Measurements from ENCODE around the gene TRMT1.

The TRMT1 gene

GRCh38 chr19:13069415-13070359, 46.9 kb downstream of the TRMT1 start:
- ChIA-PET CTCF (interaction anchor here (1.0 to 10.8 kb wide), 4 partner anchors 9 to 92 kb away, joined by 3 to 102 read pairs (median 26); no protein-coding TSS in a partner anchor), POLR2A (no interaction called here)
- DNase-seq (ENCODE audit: extremely low spot score): no peak
- no peak for TF ChIP-seq CTCF (IDR thresholded peaks at IDR 0.05; ENCODE audit: control extremely low read depth, extremely low read depth, low read depth, missing control alignments)

GRCh38 chr19:13068085-13068846, 48.3 kb downstream of the TRMT1 start:
- TF ChIP-seq CTCF (IDR thresholded peaks at IDR 0.05; ENCODE audit: control extremely low read depth, extremely low read depth, low read depth, missing control alignments): no peak
- ChIA-PET POLR2A (no interaction called here), CTCF (interaction anchor here (1.2 to 7.4 kb wide), 3 partner anchors 91 to 183 kb away, joined by 3 to 44 read pairs (median 4); no protein-coding TSS in a partner anchor)
- DNase-seq (ENCODE audit: extremely low spot score): no peak

GRCh38 chr19:13066933-13067807, 49.4 kb downstream of the TRMT1 start:
- no peak for TF ChIP-seq CTCF (IDR thresholded peaks at IDR 0.05; ENCODE audit: control extremely low read depth, extremely low read depth, low read depth, missing control alignments)
- POLR2A ChIA-PET: no interaction called here
- CTCF ChIA-PET: interaction anchor here (0.6 to 14.9 kb wide), 6 partner anchors 27 to 182 kb away, joined by 3 to 270 read pairs (median 5); no protein-coding TSS in a partner anchor
- DNase-seq (ENCODE audit: extremely low spot score): no peak

GRCh38 chr19:13066226-13066625, 50.3 kb downstream of the TRMT1 start:
- no peak for TF ChIP-seq CTCF (IDR thresholded peaks at IDR 0.05; ENCODE audit: control extremely low read depth, extremely low read depth, low read depth, missing control alignments)
- CTCF ChIA-PET: interaction anchor here (0.6 to 14.9 kb wide), 4 partner anchors 28 to 101 kb away, joined by 3 to 270 read pairs (median 4); no protein-coding TSS in a partner anchor
- POLR2A ChIA-PET: no interaction called here
- DNase-seq (ENCODE audit: extremely low spot score): no peak

GRCh38 chr19:13064092-13064489, 52.4 kb downstream of the TRMT1 start:
- ChIA-PET CTCF (interaction anchor here (0.9 to 14.9 kb wide), 8 partner anchors 10 to 98 kb away, joined by 3 to 270 read pairs (median 6); no protein-coding TSS in a partner anchor), POLR2A (no interaction called here)
- no peak for TF ChIP-seq CTCF (IDR thresholded peaks at IDR 0.05; ENCODE audit: control extremely low read depth, extremely low read depth, low read depth, missing control alignments)
- no peak for DNase-seq (ENCODE audit: extremely low spot score)
